ENCODE measurements around the gene SLC35D1. TPM values are rescaled to one million over a fixed set of nuclear protein-coding genes. Genes with fewer than 3 reads are reported as not detected.
A peak's percentile ranks its signal among the peaks of the same experiment; 100 is the strongest.

SLC35D1 gene
- 15.2 to 15.5 TPM (median 15.3 TPM) in 3 replicates for total RNA-seq

DNA sequence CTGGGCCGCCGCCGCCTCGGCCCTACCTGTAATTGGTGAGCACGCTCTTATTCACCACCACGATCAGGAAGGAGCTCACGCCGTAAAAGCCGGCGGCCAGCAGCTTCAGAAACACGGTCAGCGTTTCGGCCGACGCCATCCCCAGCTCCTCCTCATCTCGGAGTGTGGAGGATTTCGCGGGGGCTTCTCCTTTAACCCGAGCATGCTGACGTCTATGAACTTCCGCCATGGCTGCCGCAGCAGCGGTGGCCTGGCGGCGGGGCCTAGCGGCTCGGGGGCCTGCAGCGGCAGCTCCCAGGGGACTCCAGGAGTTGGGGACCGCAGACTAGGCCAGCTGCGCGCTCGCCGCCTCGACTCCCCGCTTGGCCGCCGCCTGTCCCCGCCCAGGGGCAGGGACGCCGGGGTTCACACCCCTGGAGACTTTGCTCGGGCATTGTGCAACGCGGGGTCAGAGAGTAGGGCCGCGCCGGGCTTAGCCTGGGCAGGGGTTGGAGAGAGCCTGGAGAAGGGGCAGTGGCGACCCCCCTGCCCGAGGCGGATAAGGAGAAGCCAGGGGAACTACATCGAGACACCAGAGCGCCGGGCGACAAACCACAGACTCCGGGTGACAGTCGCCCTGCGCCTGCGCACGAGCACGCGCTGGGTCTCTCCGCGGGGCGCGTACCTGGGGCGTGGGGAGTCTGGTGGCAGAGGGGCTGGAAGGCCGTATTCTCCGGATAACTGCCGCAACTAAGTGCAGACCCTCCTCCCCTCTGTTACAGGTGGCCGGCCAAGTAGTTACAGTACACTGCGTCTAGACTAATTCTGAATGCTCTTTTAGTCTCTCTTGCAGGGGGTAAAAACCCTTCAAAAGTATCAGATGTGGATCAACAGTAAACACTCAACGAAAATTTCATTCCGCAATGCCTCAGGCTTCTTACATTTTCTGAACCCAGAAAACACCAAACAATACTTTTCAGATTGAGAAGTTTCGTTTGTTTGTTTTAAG, at the start of gene SLC35D1:
SLC35D1 (minus strand) TSS at position 364 of the 988 bp plus-strand sequence; CDS start at position 229, 135 bp downstream.
- Mint-ChIP-seq H3K27me3 (ENCODE audit: low read depth) (no peaks in the 10 kb centered on the region), H3K27ac (peak within 1 kb of the TSS; percentile 96), H3K4me1 (peaks cover 20% of the 10 kb centered on the region), H3K36me3 (peaks cover 7% of the 10 kb centered on the region), H3K9me3 (no peaks in the 10 kb centered on the region), H3K4me3 (peak within 1 kb of the TSS; percentile 83)
- DNase-seq (ENCODE audit: low spot score in 2 of 2, unreplicated experiment in 2 of 2), result peak; percentile 70 to 86
- TF ChIP-seq, protein P1, sequence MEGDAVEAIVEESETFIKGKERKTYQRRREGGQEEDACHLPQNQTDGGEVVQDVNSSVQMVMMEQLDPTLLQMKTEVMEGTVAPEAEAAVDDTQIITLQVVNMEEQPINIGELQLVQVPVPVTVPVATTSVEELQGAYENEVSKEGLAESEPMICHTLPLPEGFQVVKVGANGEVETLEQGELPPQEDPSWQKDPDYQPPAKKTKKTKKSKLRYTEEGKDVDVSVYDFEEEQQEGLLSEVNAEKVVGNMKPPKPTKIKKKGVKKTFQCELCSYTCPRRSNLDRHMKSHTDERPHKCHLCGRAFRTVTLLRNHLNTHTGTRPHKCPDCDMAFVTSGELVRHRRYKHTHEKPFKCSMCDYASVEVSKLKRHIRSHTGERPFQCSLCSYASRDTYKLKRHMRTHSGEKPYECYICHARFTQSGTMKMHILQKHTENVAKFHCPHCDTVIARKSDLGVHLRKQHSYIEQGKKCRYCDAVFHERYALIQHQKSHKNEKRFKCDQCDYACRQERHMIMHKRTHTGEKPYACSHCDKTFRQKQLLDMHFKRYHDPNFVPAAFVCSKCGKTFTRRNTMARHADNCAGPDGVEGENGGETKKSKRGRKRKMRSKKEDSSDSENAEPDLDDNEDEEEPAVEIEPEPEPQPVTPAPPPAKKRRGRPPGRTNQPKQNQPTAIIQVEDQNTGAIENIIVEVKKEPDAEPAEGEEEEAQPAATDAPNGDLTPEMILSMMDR (IDR thresholded peaks at IDR 0.05; ENCODE audit: unreplicated experiment), result no peak

DNA sequence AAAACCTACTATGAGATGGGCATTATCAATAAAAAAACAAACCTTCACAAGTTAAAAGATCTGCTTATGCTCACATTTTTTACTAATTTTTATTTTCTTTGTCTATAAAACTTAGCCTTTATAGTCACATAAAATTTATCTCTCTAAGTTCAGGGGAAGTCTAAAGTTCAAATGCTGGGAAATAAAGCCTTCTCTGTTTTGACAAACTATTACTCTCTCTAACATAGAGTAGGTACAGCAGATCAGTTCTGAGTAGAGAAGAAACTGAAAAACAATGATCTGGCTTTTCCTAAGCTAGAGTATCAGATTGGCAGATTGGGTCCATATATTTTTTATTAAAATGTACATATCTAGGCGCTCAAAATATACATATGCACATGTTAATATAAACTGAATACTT, 49.6 kb upstream of the SLC35D1 start:
- no peaks in the 10 kb centered on the region for H3K27me3 Mint-ChIP-seq (ENCODE audit: low read depth)
- peaks cover 32% of the 10 kb centered on the region for H3K4me1 Mint-ChIP-seq
- no peaks in the 10 kb centered on the region for H3K36me3 Mint-ChIP-seq
- peak overlapping the region; percentile 39 for H3K27ac Mint-ChIP-seq
- TF ChIP-seq, protein P1 (IDR thresholded peaks at IDR 0.05; ENCODE audit: unreplicated experiment), result no peak
- H3K9me3 Mint-ChIP-seq, result no peaks in the 10 kb centered on the region
- no peak overlapping the region for H3K4me3 Mint-ChIP-seq
- no peak for DNase-seq (ENCODE audit: low spot score in 2 of 2, unreplicated experiment in 2 of 2)

DNA sequence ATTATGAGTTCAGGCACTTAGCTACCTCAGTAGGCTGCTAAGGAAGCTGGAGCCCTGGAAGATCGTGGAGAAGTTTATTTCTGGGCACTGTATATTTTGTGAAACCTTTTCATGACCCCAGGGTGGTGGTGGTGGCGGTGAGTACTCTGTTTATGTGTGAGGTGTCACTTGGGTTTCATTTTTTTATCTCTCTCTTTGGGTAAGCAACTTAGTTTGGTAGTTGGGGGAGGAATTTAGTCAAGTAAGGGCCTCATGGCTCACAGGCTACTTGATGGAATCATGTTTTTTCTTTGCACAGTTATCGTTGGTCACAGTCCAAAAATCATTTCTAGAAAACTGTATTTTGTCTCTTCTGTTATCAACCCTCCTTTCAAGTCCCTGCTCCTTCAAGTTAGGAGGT, 46.9 kb upstream of the SLC35D1 start:
- Mint-ChIP-seq H3K4me1 (peaks cover 30% of the 10 kb centered on the region), H3K4me3 (no peak overlapping the region), H3K9me3 (no peaks in the 10 kb centered on the region), H3K27ac (peak overlapping the region; percentile 8), H3K36me3 (no peaks in the 10 kb centered on the region), H3K27me3 (ENCODE audit: low read depth) (no peaks in the 10 kb centered on the region)
- DNase-seq (ENCODE audit: low spot score in 2 of 2, unreplicated experiment in 2 of 2), result no peak
- TF ChIP-seq, protein P1 (IDR thresholded peaks at IDR 0.05; ENCODE audit: unreplicated experiment), result no peak

DNA sequence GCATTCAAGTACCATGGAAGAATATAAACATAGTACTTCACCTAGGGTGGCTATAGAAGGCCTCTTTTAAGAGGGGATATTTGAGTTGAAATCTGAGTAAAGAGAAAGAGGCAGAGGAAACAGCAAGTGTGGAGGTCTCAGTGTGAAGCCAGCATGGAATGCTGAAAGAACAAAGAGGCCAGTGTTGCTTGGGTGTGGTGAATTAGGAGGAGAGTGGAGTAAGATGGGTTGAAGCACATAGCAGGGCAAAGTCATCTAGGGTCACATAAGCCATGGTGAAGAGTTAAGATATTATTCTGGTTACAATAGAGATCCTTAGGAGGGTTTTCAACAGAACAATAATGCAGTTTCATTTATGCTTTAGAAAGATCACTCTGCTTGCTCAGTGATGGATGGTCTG, 43.4 kb upstream of the SLC35D1 start:
- Mint-ChIP-seq H3K27me3 (ENCODE audit: low read depth) (no peaks in the 10 kb centered on the region), H3K4me3 (no peak overlapping the region), H3K4me1 (peaks cover 24% of the 10 kb centered on the region), H3K9me3 (no peaks in the 10 kb centered on the region), H3K36me3 (no peaks in the 10 kb centered on the region), H3K27ac (no peak overlapping the region)
- TF ChIP-seq, protein P1 (IDR thresholded peaks at IDR 0.05; ENCODE audit: unreplicated experiment), result no peak
- DNase-seq (ENCODE audit: low spot score in 2 of 2, unreplicated experiment in 2 of 2), result no peak

DNA sequence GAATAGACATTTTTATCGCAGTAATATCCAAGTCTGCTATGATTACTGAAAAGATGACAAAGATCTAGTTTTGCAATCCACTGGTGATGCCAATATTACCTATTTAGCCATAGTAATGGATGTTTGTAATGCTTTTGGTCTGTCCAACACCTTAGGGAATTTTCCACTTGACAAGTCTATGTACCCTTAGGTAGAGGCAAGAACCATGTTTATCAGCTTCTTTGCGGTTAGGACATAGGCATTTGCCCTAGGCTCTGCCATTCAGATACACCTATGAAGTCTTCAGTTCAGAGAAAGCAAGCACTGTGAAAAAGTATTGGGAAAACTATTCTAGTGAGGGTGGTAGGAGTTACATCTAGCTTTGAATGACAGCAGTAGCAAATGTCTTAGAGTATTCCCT, 40.2 kb upstream of the SLC35D1 start:
- TF ChIP-seq, protein P1 (IDR thresholded peaks at IDR 0.05; ENCODE audit: unreplicated experiment), result no peak
- no peak overlapping the region for H3K27ac Mint-ChIP-seq
- H3K4me1 Mint-ChIP-seq, result peaks cover 7% of the 10 kb centered on the region
- H3K4me3 Mint-ChIP-seq, result no peak overlapping the region
- no peak for DNase-seq (ENCODE audit: low spot score in 2 of 2, unreplicated experiment in 2 of 2)
- no peaks in the 10 kb centered on the region for H3K9me3 Mint-ChIP-seq
- no peaks in the 10 kb centered on the region for H3K27me3 Mint-ChIP-seq (ENCODE audit: low read depth)
- no peaks in the 10 kb centered on the region for H3K36me3 Mint-ChIP-seq

Measured in mesothelial cell of epicardium (in vitro differentiated cells).